K562 (cell line): ENCODE data around the gene PRAC1. TPM values are rescaled to one million over a fixed set of nuclear protein-coding genes. Genes with fewer than 3 reads are reported as not detected.
A peak's percentile ranks its signal among the peaks of the same experiment; 100 is the strongest.

ENCODE experiments used
- FOXJ3 ChIP-seq: sonication (generic); formaldehyde crosslinking; IDR thresholded peaks from 2 replicates; pipeline ENCODE4 v1.4.0; 2020; ENCODE audit warnings: mild to moderate bottlenecking, missing genetic modification reagents
- NEUROD1 ChIP-seq: fragments of 150-350 bp; IDR thresholded peaks from 2 replicates; pipeline ENCODE4 v1.6.1; 2014; ENCODE audit warnings: borderline replicate concordance, low read length, low read depth; ENCODE audit not compliant: partially characterized antibody
- SIRT6 ChIP-seq: IDR thresholded peaks from one replicate; pipeline ENCODE4 v1.6.1; 2012; ENCODE audit warnings: low read depth, mild to moderate bottlenecking, control low read depth, inconsistent platforms, low read length, moderate library complexity
- SNIP1 ChIP-seq: fragments of 450-650 bp; IDR thresholded peaks from 2 replicates; pipeline ENCODE4 v1.7.1; 2017; ENCODE audit warnings: low read depth, mild to moderate bottlenecking
- ZNF212 ChIP-seq: fragments of 450-650 bp; formaldehyde crosslinking; IDR thresholded peaks from 2 replicates; pipeline ENCODE4 v1.4.0; 2020; ENCODE audit warnings: mild to moderate bottlenecking
- microRNA counts: library from miRNA; unstranded; fragments of <30 nt; microRNA quantifications from one replicate; lab custom pipeline; 2016
- microRNA-seq: library from miRNA; unstranded; fragments of <30 nt; microRNA quantifications from one replicate; pipeline ENCODE4, GENCODE V29; 2018; ENCODE audit warnings: borderline microRNAs expressed
- polyA plus RNA-seq, 8 experiments: library from polyadenylated mRNA; depleted of rRNA in 4 of 8; stranded (reverse) in 5 of 8; unstranded in 3 of 8; fragments of >200 nt; fragmentation: Nextera tagmentation in 2 of 8; fragmentation: Illumina TruSeq in 1 of 8; extraction: Ambion mirVana in 2 of 8; extraction: Trizol in 1 of 8; gene quantifications; 2 replicates each; pipeline versions ENCODE4 v1.2.1 to v1.2.3, GENCODE V29; 2011 to 2014; ENCODE audit warnings: inconsistent platforms in 1 of 8, missing spikeins in 1 of 8
- small RNA-seq: library from RNA; depleted of rRNA; stranded (forward); fragments of <200 nt; gene quantifications from one replicate; pipeline ENCODE3, GENCODE V24; 2014
- total RNA-seq, 7 experiments: library from RNA; depleted of rRNA in 6 of 7; stranded (reverse); fragments of >200 nt in 6 of 7; fragmentation: Illumina TruSeq in 2 of 7; extraction: Trizol in 2 of 7; gene quantifications; 2 replicates each; pipeline versions ENCODE4 v1.2.1 to v1.2.3, GENCODE V29; 2011 to 2021; ENCODE audit warnings: low replicate concordance in 1 of 7
- TF ChIP-seq, protein P1 (sequence below): sonication (generic); formaldehyde crosslinking; IDR thresholded peaks from 2 replicates; pipeline ENCODE4 v1.8.1; 2022; ENCODE audit warnings: missing genetic modification reagents

Gene PRAC1
- total and polyA plus RNA-seq, 9 of the 15 experiments (the other 6 are each of a cell fraction or from before 2014, with no cell fraction given): not detected

GRCh38 chr17:48672340-48672739 lies 50.0 kb downstream of the PRAC1 start (continued):
- TF ChIP-seq FOXJ3 (CRISPR knock-in tag): no peak
- TF ChIP-seq NEUROD1: no peak
- TF ChIP-seq, protein P1, sequence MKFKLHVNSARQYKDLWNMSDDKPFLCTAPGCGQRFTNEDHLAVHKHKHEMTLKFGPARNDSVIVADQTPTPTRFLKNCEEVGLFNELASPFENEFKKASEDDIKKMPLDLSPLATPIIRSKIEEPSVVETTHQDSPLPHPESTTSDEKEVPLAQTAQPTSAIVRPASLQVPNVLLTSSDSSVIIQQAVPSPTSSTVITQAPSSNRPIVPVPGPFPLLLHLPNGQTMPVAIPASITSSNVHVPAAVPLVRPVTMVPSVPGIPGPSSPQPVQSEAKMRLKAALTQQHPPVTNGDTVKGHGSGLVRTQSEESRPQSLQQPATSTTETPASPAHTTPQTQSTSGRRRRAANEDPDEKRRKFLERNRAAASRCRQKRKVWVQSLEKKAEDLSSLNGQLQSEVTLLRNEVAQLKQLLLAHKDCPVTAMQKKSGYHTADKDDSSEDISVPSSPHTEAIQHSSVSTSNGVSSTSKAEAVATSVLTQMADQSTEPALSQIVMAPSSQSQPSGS (CRISPR knock-in tag): no peak
- TF ChIP-seq SIRT6: no peak
- no peak for TF ChIP-seq ZNF212
- TF ChIP-seq SNIP1: no peak

MicroRNAs within 50 kb of the gene (microRNA counts, 767-probe panel; counts per million panel counts)
- microRNA hsa-miR-3185 (lab: Ali Mortazavi, UCI): 1,983 counts per million, percentile 51 among the panel's probes with 10 or more counts

Small RNAs within 50 kb of the gene (microRNA-seq; reads per million reads assigned to microRNA genes)
- gene MIR3185: not detected

Small RNAs within 50 kb of the gene (small RNA-seq; reads per million reads assigned to genes)
- gene AC091179.2 (not detected), gene COX6B1P2 (not detected), gene MIR3185 (not detected), gene RF02132 (not detected), gene RF02133 (not detected), gene RN7SL125P (not detected)

Other genes starting within 250 kb of the PRAC1 start
Only the 7 nearest of the 17 such genes appear.
- 8.3 and 11.0 TPM in 2 replicates for gene HOXB7, start 111.5 kb downstream of the PRAC1 start, total RNA-seq (2014; rRNA removed)
- 13.5 and 14.7 TPM in 2 replicates for gene HOXB7, start 111.5 kb downstream of the PRAC1 start, total RNA-seq (2014; rRNA removed; fragmentation: Illumina TruSeq; extraction: Trizol)
- gene HOXB7, start 111.5 kb downstream of the PRAC1 start, total RNA-seq (2015; rRNA removed; fragmentation: Illumina TruSeq; extraction: Trizol): 14.8 and 16.7 TPM in 2 replicates
- gene HOXB7, start 111.5 kb downstream of the PRAC1 start, total RNA-seq (2021): 8.2 and 10.8 TPM in 2 replicates
- 5.5 and 5.9 TPM in 2 replicates for gene HOXB7, start 111.5 kb downstream of the PRAC1 start, polyA plus RNA-seq (2011; rRNA removed)
- 10.3 and 11.6 TPM in 2 replicates for gene HOXB7, start 111.5 kb downstream of the PRAC1 start, polyA plus RNA-seq (2014; fragmentation: Illumina TruSeq; extraction: Trizol)
- 1 to 10 TPM; 5.7 to 5.8 TPM for gene HOXB7, start 111.5 kb downstream of the PRAC1 start, polyA plus RNA-seq (2014; fragmentation: Nextera tagmentation; extraction: Ambion mirVana)
- 11.1 and 13.9 TPM in 2 replicates for gene HOXB7, start 111.5 kb downstream of the PRAC1 start, polyA plus RNA-seq (2014; rRNA removed)
- gene HOXB8, start 107.2 kb downstream of the PRAC1 start, total RNA-seq (2014; rRNA removed): 5.1 and 9.3 TPM in 2 replicates
- gene HOXB8, start 107.2 kb downstream of the PRAC1 start, total RNA-seq (2014; rRNA removed; fragmentation: Illumina TruSeq; extraction: Trizol): 1.5 and 2.9 TPM in 2 replicates
- 2.1 and 2.5 TPM in 2 replicates for gene HOXB8, start 107.2 kb downstream of the PRAC1 start, total RNA-seq (2015; rRNA removed; fragmentation: Illumina TruSeq; extraction: Trizol)
- gene HOXB8, start 107.2 kb downstream of the PRAC1 start, total RNA-seq (2021): 14.9 and 17.7 TPM in 2 replicates
- 3.6 and 4.6 TPM in 2 replicates for gene HOXB8, start 107.2 kb downstream of the PRAC1 start, polyA plus RNA-seq (2011; rRNA removed)
- gene HOXB8, start 107.2 kb downstream of the PRAC1 start, polyA plus RNA-seq (2014; fragmentation: Illumina TruSeq; extraction: Trizol): 7.0 and 8.3 TPM in 2 replicates
- 1 to 10 TPM in 1 of 2 experiments, under 1 TPM in 1; 0.52 to 1.2 TPM for gene HOXB8, start 107.2 kb downstream of the PRAC1 start, polyA plus RNA-seq (2014; fragmentation: Nextera tagmentation; extraction: Ambion mirVana)
- 18.8 and 23.8 TPM in 2 replicates for gene HOXB8, start 107.2 kb downstream of the PRAC1 start, polyA plus RNA-seq (2014; rRNA removed)
- gene HOXB9, start 96.2 kb downstream of the PRAC1 start, total RNA-seq (2014; rRNA removed): 77.6 and 91.3 TPM in 2 replicates
- gene HOXB9, start 96.2 kb downstream of the PRAC1 start, total RNA-seq (2014; rRNA removed; fragmentation: Illumina TruSeq; extraction: Trizol): 64.8 and 71.4 TPM in 2 replicates
- 54.3 and 54.6 TPM in 2 replicates for gene HOXB9, start 96.2 kb downstream of the PRAC1 start, total RNA-seq (2015; rRNA removed; fragmentation: Illumina TruSeq; extraction: Trizol)
- gene HOXB9, start 96.2 kb downstream of the PRAC1 start, total RNA-seq (2021): 136 and 146 TPM in 2 replicates
- gene HOXB9, start 96.2 kb downstream of the PRAC1 start, polyA plus RNA-seq (2011; rRNA removed): 104 and 141 TPM in 2 replicates
- 187 and 196 TPM in 2 replicates for gene HOXB9, start 96.2 kb downstream of the PRAC1 start, polyA plus RNA-seq (2014; fragmentation: Illumina TruSeq; extraction: Trizol)
- gene HOXB9, start 96.2 kb downstream of the PRAC1 start, polyA plus RNA-seq (2014; fragmentation: Nextera tagmentation; extraction: Ambion mirVana): 1 to 10 TPM; 3.1 to 5.2 TPM
- gene HOXB9, start 96.2 kb downstream of the PRAC1 start, polyA plus RNA-seq (2014; rRNA removed): 136 and 145 TPM in 2 replicates
- not detected in 2 replicates for gene PRAC2, start 667 bp upstream of the PRAC1 start, total RNA-seq (2014; rRNA removed)
- gene PRAC2, start 667 bp upstream of the PRAC1 start, total RNA-seq (2014; rRNA removed; fragmentation: Illumina TruSeq; extraction: Trizol): not detected in 2 replicates
- not detected in 2 replicates for gene PRAC2, start 667 bp upstream of the PRAC1 start, total RNA-seq (2015; rRNA removed; fragmentation: Illumina TruSeq; extraction: Trizol)
- not detected in 2 replicates for gene PRAC2, start 667 bp upstream of the PRAC1 start, total RNA-seq (2021)
- gene PRAC2, start 667 bp upstream of the PRAC1 start, polyA plus RNA-seq (2011; rRNA removed): not detected in 2 replicates
- gene PRAC2, start 667 bp upstream of the PRAC1 start, polyA plus RNA-seq (2014; fragmentation: Illumina TruSeq; extraction: Trizol): not detected in 2 replicates
- gene PRAC2, start 667 bp upstream of the PRAC1 start, polyA plus RNA-seq (2014; fragmentation: Nextera tagmentation; extraction: Ambion mirVana): not detected
- gene PRAC2, start 667 bp upstream of the PRAC1 start, polyA plus RNA-seq (2014; rRNA removed): not detected in 2 replicates
- not detected in 2 replicates for gene HOXB13, start 6.2 kb upstream of the PRAC1 start, total RNA-seq (2014; rRNA removed)
- not detected in 2 replicates for gene HOXB13, start 6.2 kb upstream of the PRAC1 start, total RNA-seq (2014; rRNA removed; fragmentation: Illumina TruSeq; extraction: Trizol)
- gene HOXB13, start 6.2 kb upstream of the PRAC1 start, total RNA-seq (2015; rRNA removed; fragmentation: Illumina TruSeq; extraction: Trizol): not detected in 2 replicates
- gene HOXB13, start 6.2 kb upstream of the PRAC1 start, total RNA-seq (2021): not detected in 2 replicates
- gene HOXB13, start 6.2 kb upstream of the PRAC1 start, polyA plus RNA-seq (2011; rRNA removed): 0.01 TPM in 1 of 2 replicates, not detected in the other
- not detected in 2 replicates for gene HOXB13, start 6.2 kb upstream of the PRAC1 start, polyA plus RNA-seq (2014; fragmentation: Illumina TruSeq; extraction: Trizol)
- gene HOXB13, start 6.2 kb upstream of the PRAC1 start, polyA plus RNA-seq (2014; fragmentation: Nextera tagmentation; extraction: Ambion mirVana): not detected
- not detected in 2 replicates for gene HOXB13, start 6.2 kb upstream of the PRAC1 start, polyA plus RNA-seq (2014; rRNA removed)
- 0.05 TPM in 1 of 2 replicates, not detected in the other for gene TTLL6, start 94.7 kb upstream of the PRAC1 start, total RNA-seq (2014; rRNA removed)
- gene TTLL6, start 94.7 kb upstream of the PRAC1 start, total RNA-seq (2014; rRNA removed; fragmentation: Illumina TruSeq; extraction: Trizol): not detected in 2 replicates
- gene TTLL6, start 94.7 kb upstream of the PRAC1 start, total RNA-seq (2015; rRNA removed; fragmentation: Illumina TruSeq; extraction: Trizol): not detected in 2 replicates
- not detected in 2 replicates for gene TTLL6, start 94.7 kb upstream of the PRAC1 start, total RNA-seq (2021)
- not detected in 2 replicates for gene TTLL6, start 94.7 kb upstream of the PRAC1 start, polyA plus RNA-seq (2011; rRNA removed)
- not detected in 2 replicates for gene TTLL6, start 94.7 kb upstream of the PRAC1 start, polyA plus RNA-seq (2014; fragmentation: Illumina TruSeq; extraction: Trizol)
- gene TTLL6, start 94.7 kb upstream of the PRAC1 start, polyA plus RNA-seq (2014; fragmentation: Nextera tagmentation; extraction: Ambion mirVana): not detected
- not detected in 2 replicates for gene TTLL6, start 94.7 kb upstream of the PRAC1 start, polyA plus RNA-seq (2014; rRNA removed)
- 24.1 and 24.8 TPM in 2 replicates for gene CALCOCO2, start 108.5 kb upstream of the PRAC1 start, total RNA-seq (2014; rRNA removed)
- gene CALCOCO2, start 108.5 kb upstream of the PRAC1 start, total RNA-seq (2014; rRNA removed; fragmentation: Illumina TruSeq; extraction: Trizol): 71.1 and 87.2 TPM in 2 replicates
- gene CALCOCO2, start 108.5 kb upstream of the PRAC1 start, total RNA-seq (2015; rRNA removed; fragmentation: Illumina TruSeq; extraction: Trizol): 38.4 and 39.8 TPM in 2 replicates
- gene CALCOCO2, start 108.5 kb upstream of the PRAC1 start, total RNA-seq (2021): 67.5 and 69.4 TPM in 2 replicates
- gene CALCOCO2, start 108.5 kb upstream of the PRAC1 start, polyA plus RNA-seq (2011; rRNA removed): 87.3 and 117 TPM in 2 replicates
- 74.7 and 79.9 TPM in 2 replicates for gene CALCOCO2, start 108.5 kb upstream of the PRAC1 start, polyA plus RNA-seq (2014; fragmentation: Illumina TruSeq; extraction: Trizol)
- gene CALCOCO2, start 108.5 kb upstream of the PRAC1 start, polyA plus RNA-seq (2014; fragmentation: Nextera tagmentation; extraction: Ambion mirVana): 10 to 100 TPM; 34.6 to 85.9 TPM
- 52.9 and 63.2 TPM in 2 replicates for gene CALCOCO2, start 108.5 kb upstream of the PRAC1 start, polyA plus RNA-seq (2014; rRNA removed)